GM13977 (cell line): ENCODE measurements around the gene TMEM270.

Experiments
- DNase-seq: peaks from one replicate; pipeline ENCODE4 v3.0.0; 2012; ENCODE audit warnings: low spot score
- in situ Hi-C: fragments of 300-500 bp; cut with MboI; formaldehyde crosslinking; loops from one replicate; pipeline ENCODE4 v1.12.0; 2022; ENCODE audit warnings: low sequenced_read_pairs, low pct_unique_long_range_greater_than_20kb, mixed read lengths, inconsistent platforms; ENCODE audit not compliant: unreplicated experiment
- TF ChIP-seq, protein P1 (sequence below): IDR thresholded peaks from 2 replicates; pipeline ENCODE4 v1.5.1; 2012; ENCODE audit warnings: mild to moderate bottlenecking, control low read depth; ENCODE audit not compliant: insufficient read depth; ENCODE audit errors: extremely low read depth, missing control alignments

Gene TMEM270

DNA sequence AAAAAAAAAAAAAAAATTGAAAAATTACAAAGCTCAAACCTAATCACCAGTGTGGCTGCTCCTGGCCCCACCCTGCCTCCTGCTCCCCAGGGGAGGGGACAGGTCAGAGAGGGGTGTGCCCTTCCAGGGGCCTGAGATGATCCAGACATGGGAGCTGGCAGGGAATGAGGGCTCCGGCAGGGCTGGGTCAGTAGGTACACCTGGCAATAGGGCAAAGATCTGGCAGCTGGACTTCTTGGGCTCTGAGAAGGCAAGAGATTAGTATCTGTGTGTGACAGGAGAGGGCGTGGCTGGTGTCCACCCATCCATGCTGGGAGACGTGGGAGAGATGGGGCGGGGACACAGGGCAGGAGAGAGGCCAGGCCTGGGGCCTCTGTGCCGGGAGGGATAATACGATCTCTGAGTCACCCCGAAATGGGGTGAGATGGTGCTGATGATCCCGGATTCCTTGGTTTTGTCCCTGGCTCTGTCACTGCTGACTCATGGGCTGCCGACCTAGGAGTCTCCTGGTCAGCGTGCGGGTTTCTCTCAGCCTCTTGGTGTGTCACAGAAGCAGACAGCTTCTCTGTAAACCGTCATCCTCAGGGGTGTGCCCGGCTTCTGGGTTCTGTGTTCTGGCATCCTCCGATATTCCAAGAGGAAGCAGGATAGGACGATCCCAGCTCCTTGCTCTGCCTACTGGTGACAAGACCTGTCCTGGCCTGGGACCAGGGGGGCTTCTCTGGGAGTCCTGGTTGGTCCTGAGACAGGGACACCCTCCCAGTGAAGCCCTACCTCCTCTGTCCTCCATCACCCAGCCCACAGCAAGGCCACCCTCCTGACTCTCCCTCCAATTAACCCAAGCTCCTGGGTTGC, 38.4 kb upstream of the TMEM270 start:
- DNase-seq, result no peak

DNA sequence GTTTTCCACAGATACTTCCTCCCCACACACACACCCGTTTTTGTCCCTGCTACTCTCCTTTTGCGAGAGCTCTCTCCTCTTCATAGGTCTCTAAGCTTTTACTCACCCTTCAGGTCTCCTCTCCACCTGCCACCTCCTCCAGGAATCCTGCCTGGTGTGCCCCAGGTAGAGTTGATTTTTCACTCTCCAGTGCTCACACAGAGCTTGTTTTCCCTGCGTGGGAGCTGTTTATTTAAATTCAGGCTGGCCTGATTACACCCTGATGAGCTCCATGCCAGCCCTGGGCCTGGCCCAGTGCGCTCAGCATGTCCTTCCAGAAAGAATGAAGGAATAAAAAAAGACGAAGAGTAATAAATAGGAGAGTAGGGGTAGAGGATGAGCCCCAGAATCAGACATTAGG, 37.7 kb upstream of the TMEM270 start:
- TF ChIP-seq, protein P1, sequence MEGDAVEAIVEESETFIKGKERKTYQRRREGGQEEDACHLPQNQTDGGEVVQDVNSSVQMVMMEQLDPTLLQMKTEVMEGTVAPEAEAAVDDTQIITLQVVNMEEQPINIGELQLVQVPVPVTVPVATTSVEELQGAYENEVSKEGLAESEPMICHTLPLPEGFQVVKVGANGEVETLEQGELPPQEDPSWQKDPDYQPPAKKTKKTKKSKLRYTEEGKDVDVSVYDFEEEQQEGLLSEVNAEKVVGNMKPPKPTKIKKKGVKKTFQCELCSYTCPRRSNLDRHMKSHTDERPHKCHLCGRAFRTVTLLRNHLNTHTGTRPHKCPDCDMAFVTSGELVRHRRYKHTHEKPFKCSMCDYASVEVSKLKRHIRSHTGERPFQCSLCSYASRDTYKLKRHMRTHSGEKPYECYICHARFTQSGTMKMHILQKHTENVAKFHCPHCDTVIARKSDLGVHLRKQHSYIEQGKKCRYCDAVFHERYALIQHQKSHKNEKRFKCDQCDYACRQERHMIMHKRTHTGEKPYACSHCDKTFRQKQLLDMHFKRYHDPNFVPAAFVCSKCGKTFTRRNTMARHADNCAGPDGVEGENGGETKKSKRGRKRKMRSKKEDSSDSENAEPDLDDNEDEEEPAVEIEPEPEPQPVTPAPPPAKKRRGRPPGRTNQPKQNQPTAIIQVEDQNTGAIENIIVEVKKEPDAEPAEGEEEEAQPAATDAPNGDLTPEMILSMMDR, result no peak
- no peak for DNase-seq
- in situ Hi-C loops, result no loop called here

More for the DNA sequence above, 38.4 kb upstream of the TMEM270 start:
- in situ Hi-C loops, result no loop called here
- TF ChIP-seq, protein P1, result no peak

DNA sequence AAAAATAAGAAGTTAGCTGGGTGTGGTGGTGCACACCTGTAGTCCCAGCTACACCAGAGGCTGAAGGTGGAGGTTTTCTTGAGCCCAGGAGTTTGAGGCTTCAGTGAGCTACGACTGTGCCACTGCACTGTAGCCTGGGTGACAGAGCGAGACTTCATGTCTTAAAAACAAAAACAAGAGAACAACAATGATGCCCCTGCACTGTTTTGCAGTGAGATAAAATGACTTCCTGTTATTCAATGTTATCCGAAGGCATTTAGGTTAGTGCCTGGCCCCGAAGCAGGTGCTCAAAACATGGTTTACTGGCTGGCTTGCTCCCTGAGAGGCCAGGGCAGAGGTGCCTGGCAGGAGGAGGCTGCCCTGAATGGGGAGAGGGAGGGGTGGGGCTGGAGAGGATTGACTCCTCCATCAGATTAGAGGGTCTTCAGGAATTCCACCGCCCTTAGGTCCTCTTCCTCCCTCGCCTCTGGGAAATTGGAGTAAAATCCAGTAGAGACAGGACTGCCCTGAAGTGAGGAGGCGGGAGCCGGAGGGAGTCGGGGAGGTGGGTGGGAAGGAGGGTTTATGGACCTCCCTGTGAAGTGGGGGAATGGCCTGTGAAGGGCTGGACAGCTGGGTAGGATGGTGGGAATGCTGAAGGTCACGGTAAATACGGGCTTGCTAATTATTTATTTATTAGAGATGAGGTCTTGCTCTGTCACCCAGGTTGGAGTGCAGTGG, 36.9 kb upstream of the TMEM270 start:
- TF ChIP-seq, protein P1, result no peak
- DNase-seq, result no peak
- in situ Hi-C loops, result no loop called here

DNA sequence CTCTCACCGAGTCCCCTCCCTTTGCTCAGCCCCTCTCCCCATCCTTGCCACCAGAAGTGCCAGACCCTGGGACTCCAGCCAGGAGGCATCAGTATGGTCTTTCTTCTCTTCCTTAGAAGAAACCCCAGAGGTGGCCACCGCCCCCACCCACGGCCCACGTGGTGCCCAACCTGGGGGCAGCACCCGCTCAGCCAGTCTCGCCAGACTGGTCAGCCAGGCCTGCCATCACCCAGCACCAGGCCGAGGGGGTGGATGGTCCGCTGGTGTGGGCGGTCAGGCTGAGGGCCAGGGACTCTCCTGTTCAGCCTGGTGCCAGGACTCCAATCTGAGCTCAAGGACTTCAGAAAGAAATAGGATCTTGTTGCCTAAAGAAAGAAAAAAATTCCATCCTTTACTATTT, 36.0 kb upstream of the TMEM270 start:
- in situ Hi-C loops, result no loop called here
- TF ChIP-seq, protein P1, result no peak
- DNase-seq, result no peak

DNA sequence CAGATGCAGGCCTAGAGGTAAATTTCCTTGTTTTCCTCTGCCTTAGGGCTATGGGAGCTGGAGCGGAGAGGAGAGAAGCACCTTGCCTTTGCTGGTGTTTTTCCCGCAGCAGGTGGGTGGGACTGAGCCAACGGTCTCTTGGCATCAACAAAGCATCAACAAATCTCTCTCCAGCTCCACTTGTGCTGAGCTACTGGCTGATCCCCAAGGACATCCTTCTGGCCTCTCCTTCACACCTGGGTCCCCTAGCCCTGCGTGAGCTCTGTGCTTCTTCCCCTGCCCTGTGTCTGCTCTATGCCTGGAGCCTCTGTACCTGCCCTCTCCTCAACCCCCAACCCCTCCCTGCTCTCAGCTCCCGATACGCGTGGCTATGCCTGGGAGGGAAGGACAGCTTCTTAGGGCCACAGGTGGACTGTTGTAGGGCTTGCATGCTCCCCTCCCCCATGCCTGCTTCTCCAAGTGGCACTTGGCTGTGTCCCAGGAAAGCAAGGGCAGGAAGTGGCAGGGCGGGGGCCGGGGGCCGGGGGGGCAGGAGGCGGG, 33.3 kb upstream of the TMEM270 start:
- TF ChIP-seq, protein P1, result no peak
- in situ Hi-C loops, result no loop called here
- no peak for DNase-seq

DNA sequence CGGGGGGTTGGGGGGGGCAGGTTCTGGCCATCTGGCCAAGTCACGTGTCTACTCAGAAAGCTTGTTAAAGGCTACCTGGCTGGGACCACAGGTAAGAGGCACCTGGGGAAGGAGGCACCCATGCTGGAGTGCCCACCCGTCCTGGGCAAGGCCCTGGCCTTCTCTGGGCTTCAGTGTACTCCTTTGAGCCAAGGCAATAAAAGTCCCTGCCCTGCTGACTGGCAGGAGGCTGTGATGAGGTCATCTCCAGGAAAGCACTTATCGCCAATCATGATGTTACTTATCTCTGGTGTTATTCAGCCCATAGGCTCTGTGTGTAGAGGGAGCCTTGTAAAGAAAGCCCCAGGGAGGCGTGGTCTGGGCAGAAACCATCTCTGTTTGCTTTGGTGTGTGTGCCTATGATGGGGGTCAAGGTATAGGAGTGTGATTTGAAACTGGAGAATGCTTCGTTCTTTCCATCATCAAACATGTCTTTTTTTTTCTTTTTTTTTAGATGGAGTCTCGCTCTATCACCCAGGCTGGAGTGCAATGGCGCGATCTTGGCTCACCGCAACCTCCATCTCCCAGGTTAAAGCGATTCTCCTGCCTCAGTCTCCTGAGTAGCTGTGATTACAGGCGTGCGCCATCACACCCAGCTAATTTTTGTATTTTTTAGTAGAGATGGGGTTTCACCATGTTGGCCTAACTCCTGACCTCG, 32.7 kb upstream of the TMEM270 start:
- DNase-seq, result no peak
- TF ChIP-seq, protein P1, result no peak

More for the DNA sequence above, 32.7 kb upstream of the TMEM270 start:
- in situ Hi-C loops, result no loop called here
